GM13977 (cell line): ENCODE results near the gene FAM149A.

Source experiments
- DNase-seq: peaks from one replicate; pipeline ENCODE4 v3.0.0; 2012; ENCODE audit warnings: low spot score
- CTCF ChIP-seq: IDR thresholded peaks from 2 replicates; pipeline ENCODE4 v1.5.1; 2012; ENCODE audit warnings: mild to moderate bottlenecking, control low read depth; ENCODE audit not compliant: insufficient read depth; ENCODE audit errors: extremely low read depth, missing control alignments
- in situ Hi-C: fragments of 300-500 bp; cut with MboI; formaldehyde crosslinking; loops from one replicate; pipeline ENCODE4 v1.12.0; 2022; ENCODE audit warnings: low sequenced_read_pairs, low pct_unique_long_range_greater_than_20kb, mixed read lengths, inconsistent platforms; ENCODE audit not compliant: unreplicated experiment

The FAM149A gene

GRCh38 chr4:186192066-186192612 lies 87.6 kb downstream of the FAM149A start:
- DNase-seq, result peak; percentile 39
- no peak for TF ChIP-seq CTCF
- in situ Hi-C loops, result no loop called here

- no peak for TF ChIP-seq CTCF
- in situ Hi-C loops, result no loop called here
- DNase-seq, result no peak
Measured at GRCh38 chr4:186193851-186194250, 89.3 kb downstream of the FAM149A start.

DNA sequence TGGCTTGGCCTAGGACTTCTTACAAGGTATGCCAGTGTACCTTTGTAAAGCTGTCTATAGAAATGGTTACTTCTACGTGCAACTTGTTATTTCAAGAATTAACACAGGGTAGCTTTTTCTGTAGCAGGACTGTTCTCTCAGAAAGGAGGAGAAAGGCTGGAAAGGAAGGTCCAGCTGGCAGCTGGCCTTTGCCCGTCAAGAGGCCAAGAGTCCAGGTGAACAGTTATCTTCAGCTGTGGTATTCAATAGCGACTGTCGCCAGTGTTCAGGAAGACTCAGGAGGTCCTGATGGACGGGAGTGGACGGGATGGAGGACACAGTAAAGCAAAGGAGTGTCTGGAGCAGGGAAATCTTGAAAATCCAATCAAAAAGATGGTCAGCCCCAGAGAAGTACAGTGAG lies 91.6 kb downstream of the FAM149A start:
- DNase-seq, result no peak
- TF ChIP-seq CTCF, result no peak
- in situ Hi-C loops, result no loop called here

- no peak for DNase-seq
- no peak for TF ChIP-seq CTCF
- in situ Hi-C loops, result no loop called here
Measured at GRCh38 chr4:186200516-186200915, 96.0 kb downstream of the FAM149A start.

GRCh38 chr4:186201010-186201409 lies 96.5 kb downstream of the FAM149A start:
- no peak for DNase-seq
- in situ Hi-C loops, result no loop called here
- TF ChIP-seq CTCF, result no peak

GRCh38 chr4:186201535-186202230 lies 97.2 kb downstream of the FAM149A start:
- in situ Hi-C loops, result no loop called here
- TF ChIP-seq CTCF, result peak; percentile 43
- no peak for DNase-seq
